Stimulated activated effector memory CD8-positive, alpha-beta T cell treated with anti-CD3 and anti-CD28 coated beads, Interleukin-12 subunit alpha, Interleukin-12 subunit beta, amount 100 ng/mL, for 72 hours (primary cell): ENCODE results near the gene ENPP6.
"Not testable (repeated sequence)": the region's sequence is repeated elsewhere in the genome, so short reads cannot be mapped to it uniquely, and the experiment has no call there.

Source experiments
- ATAC-seq: fragments of 150-1000 bp; cut with Tn5 transposase; 2 replicates; pipeline ENCODE4 v1.10.0; 2021
- DNase-seq, 2 donors: peaks; one replicate each; pipeline ENCODE4 v3.0.0; 2021 to 2022; ENCODE audit warnings: low spot score in 2 of 2
- H3K27ac Mint-ChIP-seq: one replicate; pipeline ENCODE4 v1.8.0; 2022; ENCODE audit warnings: mild to moderate bottlenecking, mixed read lengths
- H3K36me3 Mint-ChIP-seq: one replicate; pipeline ENCODE4 v1.8.0; 2022; ENCODE audit warnings: mild to moderate bottlenecking, mixed read lengths
- H3K4me1 Mint-ChIP-seq: one replicate; pipeline ENCODE4 v1.8.0; 2022; ENCODE audit warnings: mixed read lengths
- H3K4me3 Mint-ChIP-seq: one replicate; pipeline ENCODE4 v1.8.0; 2022; ENCODE audit warnings: mild to moderate bottlenecking, mixed read lengths
- H3K9me3 Mint-ChIP-seq: one replicate; pipeline ENCODE4 v1.8.0; 2022; ENCODE audit warnings: mixed read lengths

Gene ENPP6

GRCh38 chr4:184059099-184059498 is 158.6 kb downstream of the ENPP6 start:
- Mint-ChIP-seq H3K4me1 (no peaks in the 10 kb centered on the region), H3K36me3 (no peaks in the 10 kb centered on the region), H3K4me3 (no peak overlapping the region), H3K9me3 (no peaks in the 10 kb centered on the region), H3K27ac (no peak overlapping the region)
- DNase-seq (no peak), ATAC-seq (no peak)

- DNase-seq (no peak), ATAC-seq (no peak)
- Mint-ChIP-seq H3K4me1 (no peaks in the 10 kb centered on the region), H3K9me3 (no peaks in the 10 kb centered on the region), H3K36me3 (no peaks in the 10 kb centered on the region), H3K27ac (no peak overlapping the region), H3K4me3 (no peak overlapping the region)
Observed at GRCh38 chr4:184058026-184058425, 159.6 kb downstream of the ENPP6 start.

GRCh38 chr4:184056877-184057276 is 160.8 kb downstream of the ENPP6 start:
- Mint-ChIP-seq H3K4me1 (no peaks in the 10 kb centered on the region), H3K36me3 (no peaks in the 10 kb centered on the region), H3K27ac (no peak overlapping the region), H3K4me3 (no peak overlapping the region), H3K9me3 (no peaks in the 10 kb centered on the region)
- DNase-seq: no peak
- no peak for ATAC-seq

- no peaks in the 10 kb centered on the region for H3K9me3 Mint-ChIP-seq
- ATAC-seq (no peak), DNase-seq (no peak)
- H3K4me3 Mint-ChIP-seq: no peak overlapping the region
- no peaks in the 10 kb centered on the region for H3K36me3 Mint-ChIP-seq
- H3K4me1 Mint-ChIP-seq: no peaks in the 10 kb centered on the region
- H3K27ac Mint-ChIP-seq: no peak overlapping the region
Observed at GRCh38 chr4:184053434-184053833, 164.2 kb downstream of the ENPP6 start.

- Mint-ChIP-seq H3K27ac (no peak overlapping the region), H3K36me3 (no peaks in the 10 kb centered on the region), H3K4me3 (no peak overlapping the region), H3K4me1 (no peaks in the 10 kb centered on the region), H3K9me3 (no peaks in the 10 kb centered on the region)
- ATAC-seq: no peak
- DNase-seq: no peak
Observed at GRCh38 chr4:184052616-184053015, 165.1 kb downstream of the ENPP6 start.

GRCh38 chr4:184051262-184051661 is 166.4 kb downstream of the ENPP6 start:
- H3K9me3 Mint-ChIP-seq, DNase-seq, ATAC-seq, H3K4me1 Mint-ChIP-seq, H3K4me3 Mint-ChIP-seq, H3K27ac Mint-ChIP-seq, H3K36me3 Mint-ChIP-seq: not testable (repeated sequence)

GRCh38 chr4:184046148-184046547 is 171.5 kb downstream of the ENPP6 start:
- Mint-ChIP-seq H3K4me3 (no peak overlapping the region), H3K36me3 (no peaks in the 10 kb centered on the region), H3K9me3 (no peaks in the 10 kb centered on the region), H3K4me1 (no peaks in the 10 kb centered on the region), H3K27ac (no peak overlapping the region)
- no peak for DNase-seq
- no peak for ATAC-seq

- Mint-ChIP-seq H3K4me3 (no peak overlapping the region), H3K9me3 (no peaks in the 10 kb centered on the region), H3K36me3 (no peaks in the 10 kb centered on the region), H3K4me1 (peaks cover 12% of the 10 kb centered on the region), H3K27ac (no peak overlapping the region)
- ATAC-seq: no peak
- no peak for DNase-seq
Observed at GRCh38 chr4:184041156-184041555, 176.5 kb downstream of the ENPP6 start.

GRCh38 chr4:184039963-184040383 is 177.7 kb downstream of the ENPP6 start:
- ATAC-seq (peak; percentile 69), DNase-seq (no peak)
- Mint-ChIP-seq H3K4me3 (peak overlapping the region; percentile 16), H3K4me1 (peaks cover 12% of the 10 kb centered on the region), H3K9me3 (no peaks in the 10 kb centered on the region), H3K36me3 (no peaks in the 10 kb centered on the region), H3K27ac (no peak overlapping the region)
